IPS-15b (cell line): ENCODE results near the gene GRAPL.
"Not testable (repeated sequence)": the region's sequence is repeated elsewhere in the genome, so short reads cannot be mapped to it uniquely, and the experiment has no call there.

Source experiments
- H3K27me3 ChIP-seq: one replicate; pipeline ENCODE4 v1.6.1; 2013; ENCODE audit warnings: low read length; ENCODE audit not compliant: control insufficient read depth, insufficient read depth
- H3K36me3 ChIP-seq: one replicate; pipeline ENCODE4 v1.6.1; 2013; ENCODE audit warnings: low read length; ENCODE audit not compliant: control insufficient read depth, insufficient read depth
- H3K4me1 ChIP-seq: one replicate; pipeline ENCODE4 v1.6.1; 2013; ENCODE audit warnings: mild to moderate bottlenecking, low read length; ENCODE audit not compliant: control insufficient read depth, insufficient read depth
- H3K4me3 ChIP-seq: one replicate; pipeline ENCODE4 v1.5.1; 2013; ENCODE audit warnings: low read depth, low read length
- H3K9ac ChIP-seq: one replicate; pipeline ENCODE4 v1.6.1; 2013; ENCODE audit warnings: low read depth, mild to moderate bottlenecking, low read length
- H3K9me3 ChIP-seq: one replicate; pipeline ENCODE4 v1.6.1; 2013; ENCODE audit warnings: mild to moderate bottlenecking, low read length; ENCODE audit not compliant: control insufficient read depth, insufficient read depth

Gene GRAPL

GRCh38 chr17:19127148-19127980 lies at the start of gene GRAPL:
Gene GRAPL, plus strand, starts transcription at chr17:19127589. Its CDS starts 31 bp downstream, at chr17:19127620.
- not testable (repeated sequence) for H3K4me1 ChIP-seq, H3K27me3 ChIP-seq, H3K9me3 ChIP-seq, H3K4me3 ChIP-seq, H3K36me3 ChIP-seq, H3K9ac ChIP-seq

DNA sequence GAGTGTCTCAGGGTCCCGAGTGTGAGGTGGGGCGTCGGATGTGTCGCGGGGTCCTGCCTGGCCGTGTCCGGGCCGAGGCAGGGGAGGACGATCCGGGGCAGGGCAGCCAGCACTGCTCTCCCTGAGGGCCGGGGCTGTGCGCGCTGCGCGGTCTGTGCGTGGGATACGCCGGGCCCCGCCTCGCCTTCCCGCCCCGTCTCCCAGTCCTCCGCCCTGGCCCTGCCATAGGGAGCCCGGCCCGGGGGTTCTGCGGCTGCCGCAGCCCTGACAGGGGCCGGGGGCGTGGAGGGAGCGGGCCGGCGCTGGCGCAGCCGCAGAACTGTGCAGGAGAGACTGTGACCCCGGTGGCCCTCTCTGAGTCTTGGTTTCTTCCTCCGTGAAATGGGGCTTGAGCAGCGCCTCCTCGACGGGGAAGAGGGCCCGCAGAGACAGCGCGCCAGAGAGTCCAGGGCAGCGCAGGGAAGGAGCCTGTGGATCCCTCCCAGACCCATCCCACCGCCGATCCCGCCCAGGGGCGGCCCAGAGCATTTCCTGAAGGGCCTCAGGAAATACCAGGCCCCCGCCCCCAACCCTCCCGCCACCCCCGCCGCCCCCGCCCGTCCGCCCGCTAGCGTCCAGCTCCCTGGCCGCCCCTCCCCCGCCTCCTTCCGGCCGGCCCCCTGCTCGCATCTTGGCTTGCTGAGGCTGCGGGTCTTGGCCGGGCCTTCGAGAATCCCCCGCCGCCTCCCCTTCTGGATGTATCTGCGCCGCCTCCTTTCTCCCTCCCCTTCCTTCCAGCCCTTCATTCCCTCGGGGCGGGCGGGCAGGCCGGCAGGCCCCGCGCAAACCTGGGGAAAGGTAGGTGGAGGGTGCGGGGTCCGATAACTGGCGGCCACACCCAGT lies 38.3 kb upstream of the GRAPL start:
- H3K4me1 ChIP-seq, H3K9ac ChIP-seq, H3K27me3 ChIP-seq, H3K36me3 ChIP-seq, H3K9me3 ChIP-seq, H3K4me3 ChIP-seq: not testable (repeated sequence)

GRCh38 chr17:19090058-19090772 lies 37.2 kb upstream of the GRAPL start:
- not testable (repeated sequence) for H3K36me3 ChIP-seq, H3K27me3 ChIP-seq, H3K9me3 ChIP-seq, H3K4me1 ChIP-seq, H3K9ac ChIP-seq, H3K4me3 ChIP-seq

DNA sequence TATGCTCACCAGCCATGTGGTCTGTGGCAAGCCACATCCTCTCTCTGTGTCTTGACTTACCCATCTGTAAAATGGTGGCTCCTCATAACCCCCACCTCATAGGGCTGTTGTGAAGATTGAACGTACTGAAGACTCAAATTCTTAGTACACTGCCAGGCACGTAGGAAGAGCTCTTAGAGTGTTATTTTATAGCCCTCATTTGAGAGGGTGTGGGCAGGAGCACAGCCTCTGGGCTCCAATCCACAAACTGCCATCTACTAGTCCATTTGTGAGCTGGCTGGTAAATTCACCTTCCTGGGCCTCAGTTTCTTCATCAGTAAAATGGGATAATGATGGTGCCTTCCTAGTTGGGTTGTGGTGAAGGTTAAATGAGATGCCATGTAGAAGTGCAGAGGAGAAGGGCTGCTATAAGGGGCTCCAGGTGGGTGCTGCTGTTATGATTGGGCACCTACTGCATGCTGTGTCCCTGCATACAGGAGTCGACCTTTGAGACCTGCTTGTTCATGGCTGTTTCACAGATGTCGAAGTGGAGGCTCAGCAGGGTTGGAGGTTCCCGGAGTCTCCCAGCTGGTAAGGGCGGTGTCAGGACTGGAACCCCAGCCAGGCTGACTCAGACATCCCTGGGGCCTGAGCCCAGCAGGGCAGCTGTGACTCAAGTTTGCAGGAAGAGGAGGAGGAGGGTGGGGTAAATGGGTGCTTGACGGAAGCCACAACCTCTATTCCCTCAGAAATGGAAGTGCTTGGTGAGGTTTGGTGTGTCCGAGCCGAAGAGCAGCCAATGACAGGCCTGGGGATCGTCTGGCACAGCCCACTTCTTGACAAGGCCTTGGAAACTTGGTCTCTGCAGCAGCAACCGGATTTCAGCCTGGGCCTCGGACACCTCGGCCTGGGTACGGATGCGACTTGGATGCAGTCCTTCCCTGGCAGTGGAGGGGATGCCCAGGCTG lies 34.4 kb upstream of the GRAPL start:
- not testable (repeated sequence) for H3K9ac ChIP-seq

GRCh38 chr17:19093684-19094438 lies 33.5 kb upstream of the GRAPL start:
- H3K4me3 ChIP-seq, H3K36me3 ChIP-seq, H3K9ac ChIP-seq, H3K27me3 ChIP-seq, H3K9me3 ChIP-seq, H3K4me1 ChIP-seq: not testable (repeated sequence)

More for the DNA sequence above, 34.4 kb upstream of the GRAPL start:
- not testable (repeated sequence) for H3K36me3 ChIP-seq, H3K9me3 ChIP-seq, H3K4me1 ChIP-seq, H3K4me3 ChIP-seq, H3K27me3 ChIP-seq

DNA sequence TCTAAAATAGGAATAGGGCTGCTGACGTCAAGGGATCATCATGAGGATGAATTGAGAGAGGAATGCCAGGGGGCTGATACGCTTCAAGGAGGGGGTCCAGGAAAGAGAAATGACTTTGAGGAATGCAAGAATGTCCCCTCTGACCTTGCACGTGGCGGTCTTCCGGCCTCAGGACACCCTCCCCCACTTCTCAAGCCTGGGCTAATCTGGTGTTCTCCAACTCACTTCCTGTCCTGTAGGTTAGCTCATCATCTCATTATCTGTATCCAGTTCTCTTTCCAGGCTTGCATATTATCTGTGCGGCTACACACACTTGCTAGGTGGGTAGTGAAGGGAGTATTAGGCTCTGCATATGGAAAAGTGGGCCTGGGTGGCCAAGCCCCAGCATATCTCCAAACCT lies 18.9 kb upstream of the GRAPL start:
- not testable (repeated sequence) for H3K9me3 ChIP-seq, H3K4me1 ChIP-seq, H3K4me3 ChIP-seq, H3K27me3 ChIP-seq, H3K9ac ChIP-seq, H3K36me3 ChIP-seq

DNA sequence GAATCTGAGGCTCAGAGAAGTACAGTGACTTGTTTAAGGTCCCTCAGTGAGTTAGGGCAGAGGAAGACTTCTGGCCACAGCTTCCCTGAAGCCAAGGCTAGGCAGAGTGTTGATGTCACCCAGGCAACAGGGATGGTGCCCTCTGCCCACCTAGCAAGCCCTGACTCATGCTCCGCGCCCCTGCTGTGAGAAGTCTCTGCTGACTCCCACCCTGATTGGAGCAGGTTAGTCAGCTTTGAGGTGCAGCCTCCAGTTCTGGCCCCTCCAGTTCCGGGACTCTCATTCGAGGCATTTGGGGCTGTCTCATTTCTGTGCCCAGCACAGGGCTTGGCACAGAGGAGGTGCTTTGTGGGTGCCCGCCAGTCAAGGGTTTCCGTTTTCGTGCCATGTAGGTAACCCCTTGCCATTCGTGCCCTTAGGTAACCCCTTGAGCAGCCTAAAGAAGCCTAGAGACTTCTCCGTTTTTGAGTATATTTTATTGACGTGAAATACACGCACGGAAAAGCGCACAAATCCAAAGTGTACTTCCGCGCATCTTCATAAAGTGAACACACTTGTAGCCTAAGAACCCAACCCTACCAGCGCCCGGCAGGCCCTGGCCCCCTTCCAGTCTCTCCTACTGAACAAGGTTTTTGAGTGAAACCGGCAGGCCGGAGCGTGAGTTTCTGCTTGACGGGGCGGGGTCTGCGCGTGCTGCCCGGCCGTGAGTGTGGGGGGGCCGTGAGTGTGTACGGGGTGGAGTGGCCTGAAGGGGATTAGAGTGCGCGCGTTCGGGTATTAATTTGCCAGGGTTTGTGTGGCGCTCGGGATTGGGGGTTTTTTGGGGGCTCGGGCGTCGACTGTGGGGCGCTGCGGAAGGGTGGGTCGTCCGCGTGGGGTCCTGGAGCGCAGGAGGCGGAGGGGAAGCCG lies 16.9 kb upstream of the GRAPL start:
- H3K27me3 ChIP-seq, H3K4me3 ChIP-seq, H3K9ac ChIP-seq: not testable (repeated sequence)

GRCh38 chr17:19111111-19111711 lies 16.2 kb upstream of the GRAPL start:
- H3K4me3 ChIP-seq = peak overlapping the region; percentile 35
- not testable (repeated sequence) for H3K9ac ChIP-seq, H3K9me3 ChIP-seq, H3K4me1 ChIP-seq, H3K27me3 ChIP-seq, H3K36me3 ChIP-seq

More for the DNA sequence above, 16.9 kb upstream of the GRAPL start:
- H3K36me3 ChIP-seq, H3K4me1 ChIP-seq, H3K9me3 ChIP-seq: not testable (repeated sequence)

GRCh38 chr17:19111801-19112458 lies 15.5 kb upstream of the GRAPL start:
- not testable (repeated sequence) for H3K27me3 ChIP-seq, H3K4me1 ChIP-seq, H3K9ac ChIP-seq, H3K4me3 ChIP-seq, H3K36me3 ChIP-seq, H3K9me3 ChIP-seq
